ENCODE measurements around the gene EFL1. TPM values are rescaled to one million over a fixed set of nuclear protein-coding genes. Genes with fewer than 3 reads are reported as not detected.

Gene EFL1
- total and polyA plus RNA-seq, 11 donors = 3.5 to 19.2 (median 15.6) TPM

GRCh38 chr15:82137261-82137660, 125.3 kb downstream of the EFL1 start:
- TF ChIP-seq POLR2A (IDR thresholded peaks at IDR 0.05) = no peak
- TF ChIP-seq, protein P1, sequence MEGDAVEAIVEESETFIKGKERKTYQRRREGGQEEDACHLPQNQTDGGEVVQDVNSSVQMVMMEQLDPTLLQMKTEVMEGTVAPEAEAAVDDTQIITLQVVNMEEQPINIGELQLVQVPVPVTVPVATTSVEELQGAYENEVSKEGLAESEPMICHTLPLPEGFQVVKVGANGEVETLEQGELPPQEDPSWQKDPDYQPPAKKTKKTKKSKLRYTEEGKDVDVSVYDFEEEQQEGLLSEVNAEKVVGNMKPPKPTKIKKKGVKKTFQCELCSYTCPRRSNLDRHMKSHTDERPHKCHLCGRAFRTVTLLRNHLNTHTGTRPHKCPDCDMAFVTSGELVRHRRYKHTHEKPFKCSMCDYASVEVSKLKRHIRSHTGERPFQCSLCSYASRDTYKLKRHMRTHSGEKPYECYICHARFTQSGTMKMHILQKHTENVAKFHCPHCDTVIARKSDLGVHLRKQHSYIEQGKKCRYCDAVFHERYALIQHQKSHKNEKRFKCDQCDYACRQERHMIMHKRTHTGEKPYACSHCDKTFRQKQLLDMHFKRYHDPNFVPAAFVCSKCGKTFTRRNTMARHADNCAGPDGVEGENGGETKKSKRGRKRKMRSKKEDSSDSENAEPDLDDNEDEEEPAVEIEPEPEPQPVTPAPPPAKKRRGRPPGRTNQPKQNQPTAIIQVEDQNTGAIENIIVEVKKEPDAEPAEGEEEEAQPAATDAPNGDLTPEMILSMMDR (IDR thresholded peaks at IDR 0.05) = no peak
- Histone ChIP-seq H3K9me3 (no peaks in the 10 kb centered on the region), H3K36me3 (peaks cover 0 to 50% (median 14%) of the 10 kb centered on the region in 9 donors), H3K4me1 (peaks cover 0 to 11% (median 0%) of the 10 kb centered on the region in 12 donors), H3K27me3 (no peaks in the 10 kb centered on the region), H3K27ac (no peak overlapping the region), H3K4me3 (no peak overlapping the region)
- DNase-seq = no peak
- WGBS, 4 donors = 90 to 95% (median 92%) methylated on average over 3 of the region's 3 CpGs
- intact Hi-C loops (cut with DNase I) = loop anchor here in 3 of 10 donors (5.0 to 10.0 kb wide), 3 partner anchors 90 to 655 kb away; partner anchors contain the start of gene MEX3B (in 1 of the 3)
- no peak for ATAC-seq

- intact Hi-C loops (cut with DNase I) = loop anchor here in 3 of 10 donors (5.0 to 10.0 kb wide), 3 partner anchors 89 to 654 kb away; partner anchors contain the start of gene MEX3B (in 1 of the 3)
- DNase-seq = no peak
- Histone ChIP-seq H3K9me3 (no peaks in the 10 kb centered on the region), H3K4me3 (no peak overlapping the region), H3K4me1 (peaks cover 0 to 11% (median 0%) of the 10 kb centered on the region in 12 donors), H3K36me3 (peaks cover 0 to 54% (median 17%) of the 10 kb centered on the region in 9 donors), H3K27ac (no peak overlapping the region), H3K27me3 (no peaks in the 10 kb centered on the region)
- ATAC-seq = no peak
- TF ChIP-seq POLR2A (IDR thresholded peaks at IDR 0.05) = no peak
- TF ChIP-seq, protein P1 (IDR thresholded peaks at IDR 0.05) = no peak
- WGBS, 4 donors = 88 to 98% (median 91%) methylated on average over 3 of the region's 3 CpGs
Measured at GRCh38 chr15:82136120-82136519, 126.4 kb downstream of the EFL1 start.

DNA sequence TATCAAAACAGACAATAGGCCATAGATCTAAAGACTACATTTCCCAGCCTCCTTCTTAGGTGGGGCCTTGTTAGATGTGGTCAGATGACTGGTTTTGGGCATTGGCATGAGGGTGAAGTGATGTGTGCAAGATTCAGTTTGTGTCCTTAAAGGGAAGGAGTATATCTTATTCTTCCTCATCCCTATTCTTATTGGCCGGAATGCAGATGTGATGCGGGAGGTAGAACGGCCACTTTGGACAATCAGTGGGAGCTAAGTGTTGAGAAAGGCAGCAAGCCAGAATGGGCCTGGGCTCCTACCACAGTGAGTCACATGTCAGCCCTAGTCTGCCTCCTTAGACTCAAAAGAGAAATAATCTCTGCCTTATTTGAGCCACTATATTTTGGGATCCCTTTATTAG, 126.9 kb downstream of the EFL1 start:
- TF ChIP-seq, protein P1 (IDR thresholded peaks at IDR 0.05) = no peak
- no peak for TF ChIP-seq POLR2A (IDR thresholded peaks at IDR 0.05)
- WGBS, 4 donors = 40 to 73% (median 68%) methylated on average over 3 of the region's 3 CpGs
- intact Hi-C loops (cut with DNase I) = loop anchor here in 3 of 10 donors (5.0 to 10.0 kb wide), 3 partner anchors 88 to 653 kb away; partner anchors contain the start of gene MEX3B (in 1 of the 3)
- H3K9me3 ChIP-seq = no peaks in the 10 kb centered on the region
- peaks cover 0 to 11% (median 0%) of the 10 kb centered on the region in 12 donors for H3K4me1 ChIP-seq
- ATAC-seq (peak in 3 of 4 donors; percentile 28 to 54 (median 49)), DNase-seq (no peak)
- H3K27ac ChIP-seq = no peak overlapping the region
- H3K36me3 ChIP-seq = peaks cover 0 to 58% (median 22%) of the 10 kb centered on the region in 9 donors
- H3K4me3 ChIP-seq = no peak overlapping the region
- H3K27me3 ChIP-seq = no peaks in the 10 kb centered on the region

DNA sequence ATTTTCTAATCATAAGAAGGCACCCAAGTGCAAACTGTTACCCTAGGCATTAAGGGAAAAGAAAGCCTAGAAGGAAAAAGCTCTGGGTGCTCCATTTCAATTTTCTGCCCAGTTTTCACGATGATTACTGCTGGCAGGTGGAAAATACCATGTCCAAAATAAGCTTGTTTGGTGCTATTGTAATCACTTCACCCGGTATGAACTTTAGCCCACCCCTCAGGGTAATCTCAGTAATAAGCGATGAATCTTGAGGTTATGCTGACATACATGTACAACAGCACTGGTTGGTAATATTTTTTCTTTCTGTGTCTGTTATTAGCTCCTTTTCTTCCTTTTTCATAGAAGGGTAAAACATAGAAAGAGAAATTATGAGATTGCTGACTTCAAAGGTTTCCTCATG, 128.1 kb downstream of the EFL1 start:
- ATAC-seq = no peak
- TF ChIP-seq, protein P1 (IDR thresholded peaks at IDR 0.05) = no peak
- no peak for TF ChIP-seq POLR2A (IDR thresholded peaks at IDR 0.05)
- no peak for DNase-seq
- Histone ChIP-seq H3K36me3 (peaks cover 0 to 70% (median 32%) of the 10 kb centered on the region in 9 donors), H3K4me3 (no peak overlapping the region), H3K4me1 (peaks cover 0 to 11% (median 0%) of the 10 kb centered on the region in 12 donors), H3K27me3 (no peaks in the 10 kb centered on the region), H3K9me3 (no peaks in the 10 kb centered on the region), H3K27ac (no peak overlapping the region)
- intact Hi-C loops (cut with DNase I) = loop anchor here in 1 of 10 donors (10.0 kb wide), 1 partner anchor 650 kb away; no protein-coding TSS in a partner anchor
- 91 to 98% (median 96%) methylated on average over 3 of the region's 3 CpGs for WGBS, 4 donors

All from heart left ventricle (tissue), 16 donors.